GM12878 (cell line): Measurements from ENCODE around the gene GOT2. TPM values are rescaled to one million over a fixed set of nuclear protein-coding genes. Genes with fewer than 3 reads are reported as not detected.

Experiments
- ATAC-seq: fragments of 200-7000 bp; cut with Tn5 transposase; 3 replicates; pipeline ENCODE4 v1.9.1; 2020; ENCODE audit warnings: mild to moderate bottlenecking, moderate library complexity
- BruUV-seq: library from RNA; stranded (reverse); fragments of 400-500 nt; replicated peaks from 2 replicates; lab custom pipeline; 2021; lab: Mats Ljungman, UMichigan
- CTCF ChIA-PET: fragments of 300-600 bp; sonication (Branson Sonifier 250); formaldehyde crosslinking; extraction: SDS; loops from one replicate; lab custom pipeline; 2021; ENCODE audit warnings: inconsistent platforms; lab: Yijun Ruan, JAX
- POLR2A ChIA-PET: fragments of 350-600 bp; formaldehyde crosslinking; extraction: SDS; loops from one replicate; lab custom pipeline; 2021; ENCODE audit warnings: inconsistent platforms; lab: Charles Lee
- RAD21 ChIA-PET: fragments of 300-600 bp; sonication (Branson Sonifier 250); formaldehyde crosslinking; loops from one replicate; lab custom pipeline; 2023; ENCODE audit warnings: antibody characterized with exemption; ENCODE audit not compliant: unreplicated experiment; lab: Charles Lee
- SMC1A ChIA-PET: fragments of 300-600 bp; sonication (Branson Sonifier 250); formaldehyde crosslinking; loops from one replicate; lab custom pipeline; 2023; ENCODE audit not compliant: unreplicated experiment, uncharacterized antibody; lab: Charles Lee
- DNase-seq: peaks from one replicate; pipeline ENCODE4 v3.0.0-alpha.2; 2011; ENCODE audit warnings: low read depth, low spot score
- FAIRE-seq: peaks from 3 replicates; lab custom pipeline; 2011; peaks lifted over from hg19 to GRCh38; lab: Jason Lieb, UNC
- H2AFZ ChIP-seq: 2 replicates; pipeline ENCODE4 v1.6.0; 2011; ENCODE audit warnings: low read depth, low read length, control low read depth; ENCODE audit not compliant: control insufficient read depth
- H3K27ac ChIP-seq: 2 replicates; pipeline ENCODE4 v1.5.1; 2011; ENCODE audit warnings: control low read depth; ENCODE audit not compliant: control insufficient read depth, insufficient read depth
- H3K27me3 ChIP-seq, 2 experiments: replicated peaks in 1 of 2; 2 replicates each; pipeline versions ENCODE4 v1.6.0 to v1.6.1; 2011; ENCODE audit warnings: low read length in 1 of 2; ENCODE audit not compliant: control insufficient read depth in 2 of 2, insufficient read depth in 2 of 2
- H3K36me3 ChIP-seq, 2 experiments: 2 replicates each; pipeline ENCODE4 v1.5.1; 2011; ENCODE audit warnings: low read length in 1 of 2; ENCODE audit not compliant: control insufficient read depth in 2 of 2, insufficient read depth in 2 of 2
- H3K4me1 ChIP-seq: 2 replicates; pipeline ENCODE4 v1.6.1; 2011; ENCODE audit warnings: mild to moderate bottlenecking, low read length, moderate library complexity, mixed read lengths; ENCODE audit not compliant: control insufficient read depth, insufficient read depth
- H3K4me2 ChIP-seq: 2 replicates; pipeline ENCODE4 v1.6.0; 2011; ENCODE audit warnings: control low read depth; ENCODE audit not compliant: control insufficient read depth, insufficient read depth
- H3K4me3 ChIP-seq: fragments of 200-600 bp; sonication (generic); 2 replicates; pipeline ENCODE4 v1.5.1; 2016
- H3K79me2 ChIP-seq: 2 replicates; pipeline ENCODE4 v1.6.0; 2011; ENCODE audit warnings: low read length; ENCODE audit not compliant: control insufficient read depth, insufficient read depth
- H3K9ac ChIP-seq: 2 replicates; pipeline ENCODE4 v1.8.0; 2011; ENCODE audit warnings: low read length, control low read depth, mixed read lengths; ENCODE audit not compliant: control insufficient read depth, insufficient read depth
- H3K9me3 ChIP-seq: replicated peaks from 3 replicates; pipeline ENCODE4 v1.5.1; 2011; ENCODE audit warnings: mild to moderate bottlenecking, low read length; ENCODE audit not compliant: control insufficient read depth, insufficient read depth
- H4K20me1 ChIP-seq: 2 replicates; pipeline ENCODE4 v1.6.0; 2011; ENCODE audit not compliant: control insufficient read depth, insufficient read depth
- FOXK2 ChIP-seq: fragments of 450-650 bp; IDR thresholded peaks from 2 replicates; pipeline ENCODE4 v1.6.1; 2017; ENCODE audit warnings: mild to moderate bottlenecking, moderate library complexity
- MLLT1 ChIP-seq: fragments of 450-650 bp; IDR thresholded peaks from 2 replicates; pipeline ENCODE4 v1.6.1; 2016; ENCODE audit warnings: mild to moderate bottlenecking
- MTA2 ChIP-seq: fragments of 450-650 bp; IDR thresholded peaks from 2 replicates; pipeline ENCODE4 v1.6.1; 2016; ENCODE audit warnings: low read depth, mild to moderate bottlenecking, moderate library complexity
- NFYB ChIP-seq: IDR thresholded peaks from 2 replicates; pipeline ENCODE4 v1.6.1; 2011; ENCODE audit warnings: low read depth, mild to moderate bottlenecking, low read length, improper control_type of control experiment, moderate library complexity; ENCODE audit not compliant: insufficient read depth
- NRF1 ChIP-seq: conservative IDR thresholded peaks from 2 replicates; pipeline ENCODE4 v1.6.1; 2011; ENCODE audit warnings: mild to moderate bottlenecking, low read depth, low read length, improper control_type of control experiment
- PAX5 ChIP-seq: IDR thresholded peaks from 2 replicates; pipeline ENCODE4 v1.6.1; 2011; ENCODE audit warnings: low read depth, low read length, borderline replicate concordance
- RELB ChIP-seq: fragments of 450-650 bp; IDR thresholded peaks from 2 replicates; pipeline ENCODE4 v1.6.1; 2017; ENCODE audit warnings: low read depth, mild to moderate bottlenecking, moderate library complexity
- RFX5 ChIP-seq: IDR thresholded peaks from 2 replicates; pipeline ENCODE4 v1.6.1; 2011; ENCODE audit warnings: low read depth, low read length, improper control_type of control experiment
- SUZ12 ChIP-seq: fragments of 200-600 bp; sonication (generic); IDR thresholded peaks from one replicate; pipeline ENCODE4 v1.6.1; 2018; ENCODE audit warnings: antibody characterized with exemption, mild to moderate bottlenecking; ENCODE audit not compliant: unreplicated experiment
- ZNF217 ChIP-seq: fragments of 450-650 bp; IDR thresholded peaks from 2 replicates; pipeline ENCODE4 v1.6.1; 2017; ENCODE audit warnings: antibody characterized with exemption, mild to moderate bottlenecking
- WGBS: methylation state at CpG from one replicate; pipeline ENCODE4 v1.1.6; 2016; ENCODE audit warnings: low lambda C conversion rate; ENCODE audit not compliant: insufficient replicate concordance, insufficient coverage; ENCODE audit errors: missing lambda C conversion rate; 5-methylcytosine and 5-hydroxymethylcytosine counted together
- in situ Hi-C: fragments of 300-500 bp; cut with MboI; formaldehyde crosslinking; loops from 9 replicates; pipeline ENCODE4 v1.14.3; 2018; ENCODE audit warnings: mixed read lengths
- intact Hi-C: fragments of 100-400 bp; cut with micrococcal nuclease; formaldehyde crosslinking; loops from one replicate; pipeline ENCODE4 v1.14.2; 2022; ENCODE audit not compliant: unreplicated experiment
- polyA plus RNA-seq, 11 experiments: library from polyadenylated mRNA; depleted of rRNA in 4 of 11; unstranded in 6 of 11; stranded (reverse) in 5 of 11; fragments of >200 nt; fragmentation: Nextera tagmentation in 4 of 11; fragmentation: Illumina TruSeq in 1 of 11; extraction: Ambion mirVana in 4 of 11; extraction: Trizol in 1 of 11; gene quantifications; 1 replicate in 1 of 11; 2 replicates in 10 of 11; pipeline versions ENCODE4 v1.2.1 to v1.2.3, GENCODE V29; 2011 to 2016; ENCODE audit warnings: inconsistent platforms in 2 of 11, missing spikeins in 2 of 11, low read depth in 1 of 11
- small RNA-seq: library from RNA; depleted of rRNA; stranded (forward); fragments of <200 nt; gene quantifications from one replicate; pipeline ENCODE3, GENCODE V24; 2014
- total RNA-seq, 4 experiments: library from RNA; depleted of rRNA in 3 of 4; stranded (reverse); fragments of >200 nt in 3 of 4; fragmentation: Illumina TruSeq in 1 of 4; extraction: Trizol in 1 of 4; gene quantifications; 2 replicates each; pipeline versions ENCODE4 v1.2.1 to v1.2.3, GENCODE V29; 2013 to 2021
- TF ChIP-seq, protein P1 (sequence below), 3 experiments: IDR thresholded peaks in 2 of 3; conservative IDR thresholded peaks in 1 of 3; 2 replicates each; pipeline ENCODE4 v1.5.1; 2011; ENCODE audit warnings: low read depth in 3 of 3, low read length in 3 of 3, mild to moderate bottlenecking in 3 of 3, control low read depth in 2 of 3, moderate library complexity in 2 of 3, inconsistent platforms in 1 of 3, mixed read lengths in 1 of 3; ENCODE audit not compliant: control insufficient read depth in 2 of 3, insufficient read depth in 1 of 3; ENCODE audit errors: extremely low read depth in 1 of 3

The GOT2 gene
- total and polyA plus RNA-seq, 10 of the 15 experiments (the other 5 are each of a cell fraction or from before 2014, with no cell fraction given): 41.7 to 235 (median 83.7) TPM

- no peaks in the 10 kb centered on the region for H3K36me3 ChIP-seq
- H3K4me3 ChIP-seq: no peak overlapping the region
- ChIA-PET POLR2A (no interaction called here), CTCF (interaction anchor here (1.0 to 3.6 kb wide), 3 partner anchors 97 to 147 kb away, joined by 3 to 30 read pairs (median 4); no protein-coding TSS in a partner anchor), RAD21 (interaction anchor here (1.2 kb wide), 1 partner anchor 97 kb away, joined by 3 read pairs; no protein-coding TSS in a partner anchor), SMC1A (no interaction called here)
- no peaks in the 10 kb centered on the region for H3K9me3 ChIP-seq
- no peak overlapping the region for H3K27ac ChIP-seq
- intact Hi-C loops: no loop called here
- BruUV-seq: no TSS peak
- TF ChIP-seq PAX5 (no peak), RFX5 (no peak), FOXK2 (no peak), MTA2 (no peak), ZNF217 (no peak), SUZ12 (no peak), NFYB (no peak), NRF1 (no peak), RELB (no peak), MLLT1 (no peak)
- TF ChIP-seq, protein P1, sequence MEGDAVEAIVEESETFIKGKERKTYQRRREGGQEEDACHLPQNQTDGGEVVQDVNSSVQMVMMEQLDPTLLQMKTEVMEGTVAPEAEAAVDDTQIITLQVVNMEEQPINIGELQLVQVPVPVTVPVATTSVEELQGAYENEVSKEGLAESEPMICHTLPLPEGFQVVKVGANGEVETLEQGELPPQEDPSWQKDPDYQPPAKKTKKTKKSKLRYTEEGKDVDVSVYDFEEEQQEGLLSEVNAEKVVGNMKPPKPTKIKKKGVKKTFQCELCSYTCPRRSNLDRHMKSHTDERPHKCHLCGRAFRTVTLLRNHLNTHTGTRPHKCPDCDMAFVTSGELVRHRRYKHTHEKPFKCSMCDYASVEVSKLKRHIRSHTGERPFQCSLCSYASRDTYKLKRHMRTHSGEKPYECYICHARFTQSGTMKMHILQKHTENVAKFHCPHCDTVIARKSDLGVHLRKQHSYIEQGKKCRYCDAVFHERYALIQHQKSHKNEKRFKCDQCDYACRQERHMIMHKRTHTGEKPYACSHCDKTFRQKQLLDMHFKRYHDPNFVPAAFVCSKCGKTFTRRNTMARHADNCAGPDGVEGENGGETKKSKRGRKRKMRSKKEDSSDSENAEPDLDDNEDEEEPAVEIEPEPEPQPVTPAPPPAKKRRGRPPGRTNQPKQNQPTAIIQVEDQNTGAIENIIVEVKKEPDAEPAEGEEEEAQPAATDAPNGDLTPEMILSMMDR (IDR thresholded peaks at IDR 0.05 in 2 of 3, conservative IDR thresholded peaks at IDR 0.05 in 1 of 3; ENCODE audit: control insufficient read depth in 2 of 3, extremely low read depth in 1 of 3, insufficient read depth in 1 of 3, low read depth in 3 of 3, low read length in 3 of 3): no peak
- in situ Hi-C loops: loop anchor here (25.0 kb wide), 1 partner anchor 322 kb away; no protein-coding TSS in a partner anchor
- no peaks in the 10 kb centered on the region for H3K4me1 ChIP-seq
- H3K79me2 ChIP-seq: no peaks in the 10 kb centered on the region
- H3K9ac ChIP-seq: no peak overlapping the region
- no peak overlapping the region for H3K4me2 ChIP-seq
- no peaks in the 10 kb centered on the region for H4K20me1 ChIP-seq
- DNase-seq (no peak), FAIRE-seq (no peak), ATAC-seq (no peak)
- H3K27me3 ChIP-seq: no peaks in the 10 kb centered on the region
- 53% methylated on average over 3 of the region's 3 CpGs for WGBS
- H2AFZ ChIP-seq: no peak overlapping the region
Measured at GRCh38 chr16:58658796-58659211, 75.3 kb downstream of the GOT2 start.

Small RNA genes lying within 50 kb of the gene (small RNA-seq; reads per million reads assigned to genes)
- gene RN7SL143P: not detected
- gene RNU6-1155P: not detected

Other genes with a start within 250 kb of the GOT2 start
- 3.3 and 3.8 TPM in 2 replicates for gene NDRG4, start 234.2 kb downstream of the GOT2 start, total RNA-seq (2014; rRNA removed)
- gene NDRG4, start 234.2 kb downstream of the GOT2 start, total RNA-seq (2014; rRNA removed; fragmentation: Illumina TruSeq; extraction: Trizol): 1.2 and 2.5 TPM in 2 replicates
- gene NDRG4, start 234.2 kb downstream of the GOT2 start, total RNA-seq (2021): 1.9 and 2.5 TPM in 2 replicates
- gene NDRG4, start 234.2 kb downstream of the GOT2 start, polyA plus RNA-seq (2011; rRNA removed): 1.7 and 2.1 TPM in 2 replicates
- 1.4 and 2.7 TPM in 2 replicates for gene NDRG4, start 234.2 kb downstream of the GOT2 start, polyA plus RNA-seq (2014; fragmentation: Illumina TruSeq; extraction: Trizol)
- gene NDRG4, start 234.2 kb downstream of the GOT2 start, polyA plus RNA-seq (2014; fragmentation: Nextera tagmentation; extraction: Ambion mirVana): under 1 TPM; 0.33 to 0.39 TPM
- gene NDRG4, start 234.2 kb downstream of the GOT2 start, polyA plus RNA-seq (2014; rRNA removed): 3.1 and 3.3 TPM in 2 replicates
- 1 to 10 TPM; 2.0 to 2.6 TPM for gene NDRG4, start 234.2 kb downstream of the GOT2 start, polyA plus RNA-seq (2016; fragmentation: Nextera tagmentation; extraction: Ambion mirVana)
- gene SETD6, start 218.8 kb downstream of the GOT2 start, total RNA-seq (2014; rRNA removed): 18.3 and 18.7 TPM in 2 replicates
- 11.2 and 11.7 TPM in 2 replicates for gene SETD6, start 218.8 kb downstream of the GOT2 start, total RNA-seq (2014; rRNA removed; fragmentation: Illumina TruSeq; extraction: Trizol)
- 13.2 and 18.5 TPM in 2 replicates for gene SETD6, start 218.8 kb downstream of the GOT2 start, total RNA-seq (2021)
- 13.8 and 15.4 TPM in 2 replicates for gene SETD6, start 218.8 kb downstream of the GOT2 start, polyA plus RNA-seq (2011; rRNA removed)
- 12.8 and 15.7 TPM in 2 replicates for gene SETD6, start 218.8 kb downstream of the GOT2 start, polyA plus RNA-seq (2014; fragmentation: Illumina TruSeq; extraction: Trizol)
- 10 to 100 TPM in 1 of 2 experiments, 1 to 10 TPM in 1; 8.2 to 13.4 TPM for gene SETD6, start 218.8 kb downstream of the GOT2 start, polyA plus RNA-seq (2014; fragmentation: Nextera tagmentation; extraction: Ambion mirVana)
- 23.7 and 23.8 TPM in 2 replicates for gene SETD6, start 218.8 kb downstream of the GOT2 start, polyA plus RNA-seq (2014; rRNA removed)
- gene SETD6, start 218.8 kb downstream of the GOT2 start, polyA plus RNA-seq (2016; fragmentation: Nextera tagmentation; extraction: Ambion mirVana): 10 to 100 TPM; 19.5 to 22.5 TPM
- 246 and 249 TPM in 2 replicates for gene CNOT1, start 104.5 kb downstream of the GOT2 start, total RNA-seq (2014; rRNA removed)
- 220 and 225 TPM in 2 replicates for gene CNOT1, start 104.5 kb downstream of the GOT2 start, total RNA-seq (2014; rRNA removed; fragmentation: Illumina TruSeq; extraction: Trizol)
- gene CNOT1, start 104.5 kb downstream of the GOT2 start, total RNA-seq (2021): 199 and 213 TPM in 2 replicates
- gene CNOT1, start 104.5 kb downstream of the GOT2 start, polyA plus RNA-seq (2011; rRNA removed): 188 and 233 TPM in 2 replicates
- 219 and 223 TPM in 2 replicates for gene CNOT1, start 104.5 kb downstream of the GOT2 start, polyA plus RNA-seq (2014; fragmentation: Illumina TruSeq; extraction: Trizol)
- 100 to 1,000 TPM; 101 to 131 TPM for gene CNOT1, start 104.5 kb downstream of the GOT2 start, polyA plus RNA-seq (2014; fragmentation: Nextera tagmentation; extraction: Ambion mirVana)
- 136 and 162 TPM in 2 replicates for gene CNOT1, start 104.5 kb downstream of the GOT2 start, polyA plus RNA-seq (2014; rRNA removed)
- gene CNOT1, start 104.5 kb downstream of the GOT2 start, polyA plus RNA-seq (2016; fragmentation: Nextera tagmentation; extraction: Ambion mirVana): 100 to 1,000 TPM; 115 to 117 TPM
- gene SLC38A7, start 49.5 kb downstream of the GOT2 start, total RNA-seq (2014; rRNA removed): 3.0 and 3.8 TPM in 2 replicates
- gene SLC38A7, start 49.5 kb downstream of the GOT2 start, total RNA-seq (2014; rRNA removed; fragmentation: Illumina TruSeq; extraction: Trizol): 3.4 and 4.0 TPM in 2 replicates
- 6.2 and 7.8 TPM in 2 replicates for gene SLC38A7, start 49.5 kb downstream of the GOT2 start, total RNA-seq (2021)
- gene SLC38A7, start 49.5 kb downstream of the GOT2 start, polyA plus RNA-seq (2011; rRNA removed): 1.1 and 2.8 TPM in 2 replicates
- gene SLC38A7, start 49.5 kb downstream of the GOT2 start, polyA plus RNA-seq (2014; fragmentation: Illumina TruSeq; extraction: Trizol): 4.9 and 5.5 TPM in 2 replicates
- gene SLC38A7, start 49.5 kb downstream of the GOT2 start, polyA plus RNA-seq (2014; fragmentation: Nextera tagmentation; extraction: Ambion mirVana): 1 to 10 TPM; 1.4 TPM
- 5.8 and 6.1 TPM in 2 replicates for gene SLC38A7, start 49.5 kb downstream of the GOT2 start, polyA plus RNA-seq (2014; rRNA removed)
- 1 to 10 TPM; 5.6 to 5.9 TPM for gene SLC38A7, start 49.5 kb downstream of the GOT2 start, polyA plus RNA-seq (2016; fragmentation: Nextera tagmentation; extraction: Ambion mirVana)